GM18520 (cell line): ENCODE results near the gene AMELY.
"Not testable (repeated sequence)": the region's sequence is repeated elsewhere in the genome, so short reads cannot be mapped to it uniquely, and the experiment has no call there.

ENCODE experiments used
- ATAC-seq: cut with Tn5 transposase; IDR thresholded peaks from one replicate; pipeline ENCODE4 v1.9.1; 2021; ENCODE audit not compliant: unreplicated experiment

The AMELY gene

GRCh38 chrY:6911253-6911881 lies at the start of gene AMELY:
TSS of gene AMELY (minus strand) at chrY:6911752. CDS start at chrY:6872608, 39,144 bp downstream.
- no peak for ATAC-seq

GRCh38 chrY:6949947-6950346 lies 38.4 kb upstream of the AMELY start:
- ATAC-seq: no peak

- ATAC-seq: no peak
These were observed 36.8 kb upstream of the AMELY start for GRCh38 chrY:6948378-6948777.

GRCh38 chrY:6947695-6948094 lies 36.1 kb upstream of the AMELY start:
- no peak for ATAC-seq

- no peak for ATAC-seq
These were observed 23.9 kb upstream of the AMELY start for GRCh38 chrY:6935497-6935896.

- no peak for ATAC-seq
These were observed 20.3 kb upstream of the AMELY start for GRCh38 chrY:6931779-6932396.

- no peak for ATAC-seq
These were observed 17.7 kb upstream of the AMELY start for GRCh38 chrY:6929237-6929636.

GRCh38 chrY:6928265-6928664 lies 16.7 kb upstream of the AMELY start:
- no peak for ATAC-seq

GRCh38 chrY:6921061-6921460 lies 9.5 kb upstream of the AMELY start:
- no peak for ATAC-seq

GRCh38 chrY:6913362-6913761 lies 1.8 kb upstream of the AMELY start:
- ATAC-seq: no peak

GRCh38 chrY:6910372-6911252 lies 940 bp downstream of the AMELY start, which contains the start of gene TBL1Y:
TSS of gene TBL1Y (plus strand) at chrY:6910697. CDS start at chrY:7025085, 114,388 bp downstream.
- ATAC-seq: no peak

GRCh38 chrY:6909856-6910255 lies 1.7 kb downstream of the AMELY start:
- no peak for ATAC-seq

GRCh38 chrY:6909118-6909521 lies 2.4 kb downstream of the AMELY start:
- ATAC-seq: no peak

GRCh38 chrY:6908021-6908420 lies 3.5 kb downstream of the AMELY start:
- not testable (repeated sequence) for ATAC-seq

- ATAC-seq: no peak
These were observed 4.0 kb downstream of the AMELY start for GRCh38 chrY:6907591-6907990.

GRCh38 chrY:6902116-6902515 lies 9.4 kb downstream of the AMELY start:
- ATAC-seq: not testable (repeated sequence)

GRCh38 chrY:6895236-6895635 lies 16.3 kb downstream of the AMELY start:
- no peak for ATAC-seq

GRCh38 chrY:6894496-6894895 lies 17.1 kb downstream of the AMELY start:
- ATAC-seq: no peak

- no peak for ATAC-seq
These were observed 62.2 kb downstream of the AMELY start for GRCh38 chrY:6849384-6849783.

- not testable (repeated sequence) for ATAC-seq
These were observed 68.9 kb downstream of the AMELY start for GRCh38 chrY:6842650-6843049.
